Choroid plexus epithelial cell (primary cell): ENCODE results near the gene EML6.

Experiments used
- DNase-seq: peaks from one replicate; pipeline ENCODE4 v3.0.0-alpha.2; 2010; ENCODE audit warnings: low read depth
- H3K4me3 ChIP-seq: 2 replicates; pipeline ENCODE4 v1.5.1; 2011; ENCODE audit warnings: low read depth, mild to moderate bottlenecking, control low read depth, low read length, moderate library complexity
- CTCF ChIP-seq: conservative IDR thresholded peaks from 2 replicates; pipeline ENCODE4 v1.5.1; 2011; ENCODE audit warnings: low read depth, mild to moderate bottlenecking, control low read depth, inconsistent platforms, low read length, moderate library complexity

Gene EML6

DNA sequence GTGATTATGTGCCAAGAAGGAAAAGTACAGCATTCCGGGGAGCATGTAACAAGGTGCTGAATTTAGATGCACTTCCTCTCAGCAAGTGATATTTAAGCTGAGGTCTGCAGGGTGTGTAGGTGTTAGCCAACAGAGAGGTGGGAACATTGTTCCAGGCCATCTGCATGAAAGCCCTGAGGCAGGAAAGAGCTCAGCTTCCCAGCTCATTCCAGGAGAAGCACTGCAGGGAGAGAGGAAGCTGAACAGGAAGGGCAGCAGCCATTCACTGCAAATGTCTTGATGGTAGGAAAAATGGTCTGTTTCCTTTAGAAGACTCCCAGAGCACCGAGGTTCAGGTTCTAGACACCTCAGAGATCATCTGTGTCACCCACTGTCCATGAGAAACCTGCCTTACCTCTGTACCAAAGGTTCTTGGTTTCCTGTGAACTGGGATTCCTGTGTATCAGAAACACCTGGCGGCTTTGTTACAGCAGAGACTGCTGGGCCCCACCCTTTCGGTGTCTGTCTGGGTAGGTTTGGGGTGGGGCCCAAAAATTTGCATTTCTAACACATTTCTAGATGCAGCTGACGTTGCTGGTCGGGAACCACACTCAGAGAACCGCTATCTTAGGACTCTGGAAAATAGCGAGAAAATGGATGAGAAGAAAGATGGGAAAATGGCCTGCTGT lies 242.8 kb downstream of the EML6 start:
- TF ChIP-seq CTCF = no peak
- DNase-seq = no peak
- no peak overlapping the region for H3K4me3 ChIP-seq

GRCh38 chr2:54966837-54967236 lies 243.4 kb downstream of the EML6 start:
- DNase-seq = no peak
- no peak overlapping the region for H3K4me3 ChIP-seq
- no peak for TF ChIP-seq CTCF

DNA sequence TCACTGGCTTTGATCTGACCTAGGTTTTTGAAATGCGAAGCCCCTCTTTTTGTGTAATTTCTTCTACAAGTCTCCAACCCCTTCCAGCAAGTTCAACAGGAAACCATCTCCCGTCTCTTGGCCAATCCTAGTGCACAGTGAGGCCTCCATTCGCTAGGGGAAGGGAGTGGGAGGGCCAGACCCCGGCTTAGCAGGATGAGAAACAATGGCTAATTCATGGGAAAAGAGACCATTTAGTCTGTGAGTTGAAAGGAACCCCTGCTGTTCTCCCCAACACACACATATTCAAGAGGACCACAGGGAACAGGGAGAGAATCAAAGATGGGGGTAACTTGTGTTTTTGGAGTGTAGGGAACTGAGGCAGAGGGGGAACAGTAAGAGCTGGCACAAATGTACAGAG lies 243.8 kb downstream of the EML6 start:
- no peak for TF ChIP-seq CTCF
- no peak for DNase-seq
- no peak overlapping the region for H3K4me3 ChIP-seq

GRCh38 chr2:54967759-54968365 lies 244.4 kb downstream of the EML6 start:
- H3K4me3 ChIP-seq = no peak overlapping the region
- TF ChIP-seq CTCF = no peak
- DNase-seq = no peak

DNA sequence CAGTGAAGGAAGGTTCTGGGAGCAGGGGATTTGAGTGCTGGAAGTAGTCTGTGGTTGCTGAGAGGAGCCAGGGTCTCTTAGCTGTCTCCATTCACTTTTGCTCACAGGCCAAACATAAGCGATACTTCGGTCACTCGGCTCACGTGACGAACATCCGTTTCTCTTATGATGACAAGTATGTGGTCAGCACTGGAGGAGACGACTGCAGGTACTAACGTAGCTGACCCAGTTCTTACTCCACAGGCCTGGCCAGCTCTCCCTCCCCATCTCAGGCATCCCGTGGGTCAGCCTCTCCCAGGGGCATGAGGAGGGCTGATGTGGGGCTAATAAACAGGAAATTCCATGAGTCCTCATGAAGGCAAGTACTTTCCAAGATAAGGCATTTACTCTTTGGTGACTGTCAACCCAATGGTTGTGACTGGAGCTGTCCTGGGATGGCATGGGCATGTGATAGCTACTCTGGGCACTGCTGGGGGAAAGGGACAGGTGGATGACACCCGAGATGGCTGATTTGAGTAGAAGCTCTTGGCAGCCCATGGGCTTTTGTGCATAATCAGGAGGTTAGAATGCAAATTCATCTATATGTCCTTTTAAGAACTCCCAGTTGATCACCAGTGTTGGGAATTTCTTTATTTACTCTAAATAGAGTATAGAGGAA lies 245.2 kb downstream of the EML6 start:
- no peak for TF ChIP-seq CTCF
- no peak overlapping the region for H3K4me3 ChIP-seq
- DNase-seq = no peak

GRCh38 chr2:54969295-54969939 lies 246.0 kb downstream of the EML6 start:
- H3K4me3 ChIP-seq = no peak overlapping the region
- TF ChIP-seq CTCF = no peak
- no peak for DNase-seq
